Neural progenitor cell (in vitro differentiated cells): ENCODE results near the gene SIPA1.

ENCODE experiments used
- EZH2 ChIP-seq: fragments of 200-600 bp; sonication (generic); IDR thresholded peaks from 2 replicates; pipeline ENCODE4 v1.6.1; 2017; ENCODE audit warnings: antibody characterized with exemption, mild to moderate bottlenecking, moderate library complexity
- EZH2phosphoT487 ChIP-seq: fragments of 200-600 bp; sonication (generic); IDR thresholded peaks from 2 replicates; pipeline ENCODE4 v1.6.1; 2017; ENCODE audit warnings: antibody characterized with exemption
- TF ChIP-seq, protein P1 (sequence below): fragments of 200-600 bp; sonication (generic); IDR thresholded peaks from 2 replicates; pipeline ENCODE4 v1.5.1; 2017; ENCODE audit warnings: antibody characterized with exemption, mild to moderate bottlenecking

GRCh38 chr11:65618763-65619162 lies 19.1 kb upstream of the SIPA1 start:
- TF ChIP-seq, protein P1, sequence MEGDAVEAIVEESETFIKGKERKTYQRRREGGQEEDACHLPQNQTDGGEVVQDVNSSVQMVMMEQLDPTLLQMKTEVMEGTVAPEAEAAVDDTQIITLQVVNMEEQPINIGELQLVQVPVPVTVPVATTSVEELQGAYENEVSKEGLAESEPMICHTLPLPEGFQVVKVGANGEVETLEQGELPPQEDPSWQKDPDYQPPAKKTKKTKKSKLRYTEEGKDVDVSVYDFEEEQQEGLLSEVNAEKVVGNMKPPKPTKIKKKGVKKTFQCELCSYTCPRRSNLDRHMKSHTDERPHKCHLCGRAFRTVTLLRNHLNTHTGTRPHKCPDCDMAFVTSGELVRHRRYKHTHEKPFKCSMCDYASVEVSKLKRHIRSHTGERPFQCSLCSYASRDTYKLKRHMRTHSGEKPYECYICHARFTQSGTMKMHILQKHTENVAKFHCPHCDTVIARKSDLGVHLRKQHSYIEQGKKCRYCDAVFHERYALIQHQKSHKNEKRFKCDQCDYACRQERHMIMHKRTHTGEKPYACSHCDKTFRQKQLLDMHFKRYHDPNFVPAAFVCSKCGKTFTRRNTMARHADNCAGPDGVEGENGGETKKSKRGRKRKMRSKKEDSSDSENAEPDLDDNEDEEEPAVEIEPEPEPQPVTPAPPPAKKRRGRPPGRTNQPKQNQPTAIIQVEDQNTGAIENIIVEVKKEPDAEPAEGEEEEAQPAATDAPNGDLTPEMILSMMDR: no peak
- TF ChIP-seq EZH2 (no peak), EZH2phosphoT487 (no peak)
